DOHH2 (cell line): ENCODE measurements around the gene ARHGEF7.

ENCODE experiments used
- H3F3A ChIP-seq: fragments of 200-600 bp; sonication (generic), shearing (Covaris generic); 2 replicates; pipeline ENCODE4 v1.6.0; 2016; ENCODE audit warnings: antibody characterized with exemption, mild to moderate bottlenecking; ENCODE audit not compliant: control insufficient read depth, insufficient read depth
- H3K27ac ChIP-seq: fragments of 200-600 bp; sonication (generic); 2 replicates; pipeline ENCODE4 v1.5.1; 2014; ENCODE audit warnings: low read depth, mild to moderate bottlenecking, low read length, moderate library complexity
- H3K27me3 ChIP-seq: fragments of 200-600 bp; sonication (generic); 2 replicates; pipeline ENCODE4 v1.6.1; 2014; ENCODE audit warnings: mild to moderate bottlenecking, low read length, mixed read lengths; ENCODE audit not compliant: control insufficient read depth
- H3K36me3 ChIP-seq: fragments of 200-600 bp; sonication (generic); 2 replicates; pipeline ENCODE4 v1.6.1; 2014; ENCODE audit warnings: mild to moderate bottlenecking, low read length, moderate library complexity, mixed read lengths; ENCODE audit not compliant: control insufficient read depth
- H3K4me1 ChIP-seq: fragments of 200-600 bp; sonication (generic); 2 replicates; pipeline ENCODE4 v1.6.1; 2014; ENCODE audit warnings: mild to moderate bottlenecking, low read length, mixed read lengths; ENCODE audit not compliant: control insufficient read depth
- H3K4me2 ChIP-seq: fragments of 200-600 bp; sonication (generic); 2 replicates; pipeline ENCODE4 v1.6.0; 2014; ENCODE audit warnings: mild to moderate bottlenecking, low read length, moderate library complexity
- H3K4me3 ChIP-seq: fragments of 200-600 bp; sonication (generic); 2 replicates; pipeline ENCODE4 v1.5.1; 2014; ENCODE audit warnings: mild to moderate bottlenecking, low read length, mixed read lengths
- H3K79me2 ChIP-seq: fragments of 200-600 bp; sonication (generic); 2 replicates; pipeline ENCODE4 v1.6.1; 2014; ENCODE audit warnings: mild to moderate bottlenecking, low read length, mixed read lengths; ENCODE audit not compliant: control insufficient read depth
- H3K9me2 ChIP-seq: fragments of 200-600 bp; sonication (generic); replicated peaks from 2 replicates; pipeline ENCODE4 v1.6.1; 2014; ENCODE audit warnings: mild to moderate bottlenecking, low read length, mixed read lengths; ENCODE audit not compliant: control insufficient read depth
- H3K9me3 ChIP-seq: fragments of 200-600 bp; sonication (generic); 2 replicates; pipeline ENCODE4 v1.6.1; 2014; ENCODE audit warnings: antibody characterized with exemption, low read length, mixed read lengths; ENCODE audit not compliant: control insufficient read depth, insufficient read depth
- H4K20me1 ChIP-seq: fragments of 200-600 bp; sonication (generic); 2 replicates; pipeline ENCODE4 v1.6.0; 2014; ENCODE audit warnings: low read depth, mild to moderate bottlenecking, antibody characterized with exemption, low read length, moderate library complexity; ENCODE audit not compliant: control insufficient read depth, insufficient read depth
- EZH2phosphoT487 ChIP-seq: fragments of 200-600 bp; sonication (generic); IDR thresholded peaks from 2 replicates; pipeline ENCODE4 v1.6.1; 2017; ENCODE audit warnings: borderline replicate concordance, mild to moderate bottlenecking, antibody characterized with exemption, low read length, moderate library complexity, mixed read lengths
- TF ChIP-seq, protein P1 (sequence below): fragments of 200-600 bp; sonication (generic); IDR thresholded peaks from one replicate; pipeline ENCODE4 v1.5.1; 2014; ENCODE audit warnings: antibody characterized with exemption, mild to moderate bottlenecking, low read depth, low read length; ENCODE audit not compliant: poor library complexity, severe bottlenecking

Gene ARHGEF7

DNA sequence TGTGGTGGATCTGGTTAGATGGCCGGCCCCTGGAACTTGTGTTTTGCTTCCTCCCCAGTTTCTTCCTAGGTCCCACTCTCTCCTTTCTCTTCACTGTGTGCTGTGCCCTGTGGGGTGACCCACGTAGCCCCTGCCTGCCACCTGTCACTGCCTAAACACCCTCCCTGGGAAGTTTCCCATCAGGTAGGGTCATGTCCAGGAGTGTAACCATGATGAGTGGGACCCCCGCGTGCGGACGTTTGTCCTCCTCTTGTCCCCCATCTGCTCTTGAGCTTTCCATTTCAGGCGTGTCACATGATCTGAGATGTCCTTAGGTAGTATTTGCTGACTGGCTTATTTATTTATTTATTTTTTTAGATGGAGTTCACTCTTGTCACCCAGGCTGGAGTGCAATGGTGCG lies 61.3 kb downstream of the ARHGEF7 start:
- no peaks in the 10 kb centered on the region for H3K9me3 ChIP-seq
- H4K20me1 ChIP-seq = no peaks in the 10 kb centered on the region
- no peak overlapping the region for H3K27ac ChIP-seq
- peaks cover 93% of the 10 kb centered on the region for H3K36me3 ChIP-seq
- no peak overlapping the region for H3K4me2 ChIP-seq
- H3K27me3 ChIP-seq = no peaks in the 10 kb centered on the region
- peaks cover 5% of the 10 kb centered on the region; the same call in 1 of the 2 replicates for H3F3A ChIP-seq
- no peak for TF ChIP-seq EZH2phosphoT487
- TF ChIP-seq, protein P1, sequence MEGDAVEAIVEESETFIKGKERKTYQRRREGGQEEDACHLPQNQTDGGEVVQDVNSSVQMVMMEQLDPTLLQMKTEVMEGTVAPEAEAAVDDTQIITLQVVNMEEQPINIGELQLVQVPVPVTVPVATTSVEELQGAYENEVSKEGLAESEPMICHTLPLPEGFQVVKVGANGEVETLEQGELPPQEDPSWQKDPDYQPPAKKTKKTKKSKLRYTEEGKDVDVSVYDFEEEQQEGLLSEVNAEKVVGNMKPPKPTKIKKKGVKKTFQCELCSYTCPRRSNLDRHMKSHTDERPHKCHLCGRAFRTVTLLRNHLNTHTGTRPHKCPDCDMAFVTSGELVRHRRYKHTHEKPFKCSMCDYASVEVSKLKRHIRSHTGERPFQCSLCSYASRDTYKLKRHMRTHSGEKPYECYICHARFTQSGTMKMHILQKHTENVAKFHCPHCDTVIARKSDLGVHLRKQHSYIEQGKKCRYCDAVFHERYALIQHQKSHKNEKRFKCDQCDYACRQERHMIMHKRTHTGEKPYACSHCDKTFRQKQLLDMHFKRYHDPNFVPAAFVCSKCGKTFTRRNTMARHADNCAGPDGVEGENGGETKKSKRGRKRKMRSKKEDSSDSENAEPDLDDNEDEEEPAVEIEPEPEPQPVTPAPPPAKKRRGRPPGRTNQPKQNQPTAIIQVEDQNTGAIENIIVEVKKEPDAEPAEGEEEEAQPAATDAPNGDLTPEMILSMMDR = no peak
- H3K4me1 ChIP-seq = peaks cover 59% of the 10 kb centered on the region
- H3K79me2 ChIP-seq = peaks cover 100% of the 10 kb centered on the region
- no peak overlapping the region for H3K4me3 ChIP-seq
- no peaks in the 10 kb centered on the region for H3K9me2 ChIP-seq

DNA sequence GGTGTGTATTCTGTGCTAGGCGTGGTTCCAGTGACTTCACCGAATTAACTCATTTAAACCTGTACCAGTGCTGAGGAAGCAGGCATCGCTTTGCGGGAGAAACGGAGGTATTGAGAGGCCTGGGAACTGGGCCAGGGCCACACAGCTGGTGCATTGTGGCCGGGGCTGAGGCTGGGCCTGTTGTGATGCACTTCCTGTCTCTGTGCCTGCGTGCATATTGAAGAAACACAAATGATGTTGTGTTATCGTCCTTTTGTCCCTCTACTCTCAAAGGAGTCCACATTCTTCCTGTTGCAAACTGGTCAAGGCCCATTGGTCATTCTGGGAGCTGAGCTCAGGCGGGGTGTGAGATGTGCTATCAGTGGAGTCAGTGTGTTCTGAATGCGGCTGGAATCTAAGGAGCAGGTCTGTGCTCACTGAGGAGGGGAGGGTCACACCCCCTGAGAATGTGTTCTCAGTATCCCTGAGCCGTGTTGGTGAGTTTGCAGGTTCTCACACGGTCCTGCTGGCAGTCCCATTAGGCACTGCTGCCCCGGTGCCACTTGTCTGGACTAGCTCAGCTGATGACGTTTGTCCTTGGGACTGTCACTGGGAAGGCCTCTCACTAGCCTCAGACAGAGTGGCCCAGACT lies 62.1 kb downstream of the ARHGEF7 start:
- peak overlapping the region; percentile 33 for H3K4me2 ChIP-seq
- peaks cover 100% of the 10 kb centered on the region for H3K79me2 ChIP-seq
- no peaks in the 10 kb centered on the region for H4K20me1 ChIP-seq
- peaks cover 93% of the 10 kb centered on the region for H3K36me3 ChIP-seq
- H3K9me2 ChIP-seq = no peaks in the 10 kb centered on the region
- H3F3A ChIP-seq = peaks cover 5% of the 10 kb centered on the region; the same call in 1 of the 2 replicates
- no peaks in the 10 kb centered on the region for H3K27me3 ChIP-seq
- peaks cover 64% of the 10 kb centered on the region for H3K4me1 ChIP-seq
- H3K4me3 ChIP-seq = no peak overlapping the region
- TF ChIP-seq, protein P1 = no peak
- no peak for TF ChIP-seq EZH2phosphoT487
- no peaks in the 10 kb centered on the region for H3K9me3 ChIP-seq
- H3K27ac ChIP-seq = peak overlapping the region; percentile 21; the same call in 1 of the 2 replicates

DNA sequence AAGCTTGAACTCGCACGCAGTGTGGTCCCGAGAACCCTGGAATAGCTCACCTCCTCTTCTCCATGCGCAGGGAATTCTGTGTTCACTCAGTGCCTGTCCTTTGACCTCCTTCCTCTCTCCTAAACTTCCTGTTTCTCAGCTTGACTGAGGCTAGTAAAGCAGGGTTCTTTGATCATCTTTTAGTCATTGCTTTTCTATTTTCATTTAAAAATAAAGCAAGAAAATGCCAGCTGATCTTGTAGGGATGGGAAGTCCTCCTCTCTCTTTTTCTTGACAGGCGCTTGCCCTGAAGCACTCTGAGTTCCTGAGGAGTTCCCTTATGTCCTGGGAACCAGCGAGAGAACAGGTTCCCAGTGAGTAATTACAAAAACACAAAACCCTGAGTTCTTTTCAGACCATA lies 62.8 kb downstream of the ARHGEF7 start:
- no peaks in the 10 kb centered on the region for H3K9me3 ChIP-seq
- peaks cover 92% of the 10 kb centered on the region for H3K36me3 ChIP-seq
- H3K4me2 ChIP-seq = no peak overlapping the region
- H4K20me1 ChIP-seq = no peaks in the 10 kb centered on the region
- no peak overlapping the region for H3K4me3 ChIP-seq
- peaks cover 71% of the 10 kb centered on the region for H3K4me1 ChIP-seq
- peaks cover 100% of the 10 kb centered on the region for H3K79me2 ChIP-seq
- no peak for TF ChIP-seq EZH2phosphoT487
- TF ChIP-seq, protein P1 = no peak
- H3F3A ChIP-seq = peaks cover 7% of the 10 kb centered on the region; the same call in 1 of the 2 replicates
- peak overlapping the region; percentile 21 for H3K27ac ChIP-seq
- no peaks in the 10 kb centered on the region for H3K9me2 ChIP-seq
- no peaks in the 10 kb centered on the region for H3K27me3 ChIP-seq
